NB4 (cell line): ENCODE results near the gene RNF217.

Source experiments
- DNase-seq: peaks from one replicate; pipeline ENCODE4 v3.0.0; 2010; ENCODE audit warnings: low read depth
- H3K4me3 ChIP-seq: one replicate; pipeline ENCODE4 v1.5.1; 2011; ENCODE audit warnings: mild to moderate bottlenecking, low read depth, low read length, moderate library complexity
- CTCF ChIP-seq: IDR thresholded peaks from one replicate; pipeline ENCODE4 v1.5.1; 2012; ENCODE audit warnings: low read depth, low read length
- MAX ChIP-seq: IDR thresholded peaks from 2 replicates; pipeline ENCODE4 v1.6.1; 2011; ENCODE audit warnings: low read depth, low read length
- MYC ChIP-seq: IDR thresholded peaks from 2 replicates; pipeline ENCODE4 v1.6.1; 2011; ENCODE audit warnings: low read depth, low read length
- POLR2A ChIP-seq: IDR thresholded peaks from 2 replicates; pipeline ENCODE4 v1.6.1; 2011; ENCODE audit warnings: mild to moderate bottlenecking; ENCODE audit not compliant: insufficient read length; ENCODE audit errors: extremely low read depth

Gene RNF217

GRCh38 chr6:125018136-125018535 is 55.9 kb downstream of the RNF217 start:
- TF ChIP-seq CTCF (no peak), MAX (no peak), POLR2A (no peak), MYC (no peak)
- no peak overlapping the region for H3K4me3 ChIP-seq

GRCh38 chr6:125019281-125019680 is 57.0 kb downstream of the RNF217 start:
- TF ChIP-seq MAX = no peak
- no peak for TF ChIP-seq POLR2A
- no peak for TF ChIP-seq CTCF
- TF ChIP-seq MYC = no peak
- no peak overlapping the region for H3K4me3 ChIP-seq
- DNase-seq = no peak

More at GRCh38 chr6:125018136-125018535, 55.9 kb downstream of the RNF217 start:
- no peak for DNase-seq

- H3K4me3 ChIP-seq = no peak overlapping the region
- DNase-seq = no peak
- TF ChIP-seq POLR2A (no peak), MAX (no peak), MYC (no peak), CTCF (no peak)
Measured at GRCh38 chr6:125019918-125020317, 57.7 kb downstream of the RNF217 start.

- DNase-seq = no peak
- no peak for TF ChIP-seq MYC
- TF ChIP-seq MAX = no peak
- TF ChIP-seq POLR2A = no peak
- TF ChIP-seq CTCF = no peak
- H3K4me3 ChIP-seq = no peak overlapping the region
Measured at GRCh38 chr6:125020385-125020784, 58.1 kb downstream of the RNF217 start.

- TF ChIP-seq MAX (no peak), POLR2A (no peak), CTCF (no peak), MYC (no peak)
- no peak for DNase-seq
- H3K4me3 ChIP-seq = no peak overlapping the region
Measured at GRCh38 chr6:125022391-125022989, 60.3 kb downstream of the RNF217 start.
